ENCODE data around the gene BLCAP. TPM values are rescaled to one million over a fixed set of nuclear protein-coding genes. Genes with fewer than 3 reads are reported as not detected.
A peak's percentile ranks its signal among the peaks of the same experiment; 100 is the strongest.

The BLCAP gene, protein sequence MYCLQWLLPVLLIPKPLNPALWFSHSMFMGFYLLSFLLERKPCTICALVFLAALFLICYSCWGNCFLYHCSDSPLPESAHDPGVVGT
- total RNA-seq (2012; rRNA removed), result 17.7 and 23.3 TPM in 2 replicates
- polyA plus RNA-seq (2012; rRNA removed), result 65.6 and 67.3 TPM in 2 replicates
- polyA plus RNA-seq (2012; cell fraction: cytosol; rRNA removed), result 46.2 and 50.5 TPM in 2 replicates
- polyA plus RNA-seq (2012; cell fraction: nucleus; rRNA removed; ENCODE audit: low replicate concordance), result 35.5 and 80.8 TPM in 2 replicates
- Bru-seq, nascent RNA, result percentile 94 among the genes with signal in this experiment
- BruChase-seq, experiment 1, labeled RNA remaining after a 6-hour chase, result percentile 97 among the genes with signal in this experiment
- percentile 99 among the genes with signal in this experiment for BruChase-seq, experiment 2, labeled RNA remaining after a 2-hour chase
- long read RNA-seq, full-length matches to known transcripts, result 109 of 138 reads
- long read RNA-seq, partial matches to known transcripts, result 0 of 138 reads
- long read RNA-seq, other reads (novel, unspliced or antisense), result 29 of 138 reads

DNA sequence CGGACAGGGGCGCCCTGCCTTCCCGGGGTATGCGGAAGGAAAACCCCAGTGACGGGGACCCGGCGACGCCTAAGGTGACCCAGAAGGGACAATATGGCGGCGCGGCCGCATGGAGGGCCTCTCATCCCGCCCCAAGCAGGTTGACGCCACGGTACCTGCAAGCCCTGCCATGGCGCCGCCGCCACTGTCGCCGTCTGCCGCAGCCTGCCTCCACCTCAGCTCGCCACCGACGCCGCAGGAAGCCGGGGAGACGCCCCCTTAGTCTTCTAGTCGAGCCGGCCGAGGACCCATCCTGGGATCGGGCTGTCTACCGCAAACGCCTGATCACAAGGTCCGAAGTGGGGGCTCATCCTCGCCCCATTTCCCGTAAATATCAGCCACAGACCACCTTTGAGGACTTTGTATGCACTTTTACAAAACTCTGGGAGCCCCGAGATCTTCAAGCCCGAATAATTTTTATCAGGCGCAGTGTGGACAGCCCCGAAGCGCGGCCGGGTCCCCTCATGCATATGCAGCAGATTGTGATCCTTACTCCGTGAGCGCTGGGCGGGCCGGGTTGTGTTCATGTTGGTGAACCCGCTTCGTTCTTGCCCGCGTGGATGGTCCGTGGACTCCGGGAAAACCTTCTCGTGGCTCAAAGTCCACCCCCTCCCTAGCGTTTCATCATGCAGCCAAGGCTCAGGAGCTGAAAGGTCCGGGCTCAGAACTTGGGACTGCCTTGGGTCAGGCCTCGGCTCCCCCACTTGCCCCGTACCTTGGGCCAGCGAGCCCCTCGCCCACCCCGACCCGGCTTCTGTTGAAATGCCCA, at the start of gene BLCAP:
Gene BLCAP, minus strand, starts transcription at position 239 of the 808 bp plus-strand sequence. CDS start 8,702 bp downstream, outside the sequence.
- H3K9me1 ChIP-seq (ENCODE audit: insufficient read depth, low read length), result peaks cover 19% of the 10 kb centered on the region
- ChIA-PET CTCF (no interaction called here), POLR2A (ENCODE audit: unreplicated experiment) (no interaction called here)
- intact Hi-C loops (cut with micrococcal nuclease) (loop anchor here (2.0 to 5.0 kb wide), 2 partner anchors 121 to 143 kb away; no protein-coding TSS in a partner anchor), dilution Hi-C loops (cut with HindIII; ENCODE audit: low sequenced_read_pairs, unreplicated experiment) (no loop called here), in situ Hi-C loops (cut with MboI; ENCODE audit: low sequenced_read_pairs) (loop anchor here (5.0 kb wide), 1 partner anchor 136 kb away; no protein-coding TSS in a partner anchor)
- peaks cover 41% of the 10 kb centered on the region for H4K20me1 ChIP-seq (ENCODE audit: insufficient read depth, low read length)
- H2BK15ac ChIP-seq (ENCODE audit: low read depth, low read length), result peak within 1 kb of the TSS; percentile 96
- H2AK5ac ChIP-seq (ENCODE audit: low read depth, low read length), result peak within 1 kb of the TSS; percentile 86
- no peaks in the 10 kb centered on the region for H3K9me3 ChIP-seq (ENCODE audit: control insufficient read depth, insufficient read depth, low read length)
- peaks cover 11% of the 10 kb centered on the region for H3K4me1 ChIP-seq (ENCODE audit: control insufficient read depth, insufficient read depth, low read length)
- WGBS, 2 experiments (ENCODE audit: extremely low coverage in 2 of 2, insufficient read length in 1 of 2), result 1% methylated on average over 26 of the region's 62 CpGs; no CpG with 5 or more reads in 1 of the 2 experiments
- H4K5ac ChIP-seq (ENCODE audit: low read depth, low read length), result peak within 1 kb of the TSS; percentile 88
- H3K4me3 ChIP-seq (ENCODE audit: insufficient read depth, low read depth, low read length), result peak within 1 kb of the TSS; percentile 80
- peak; percentile 91 for ATAC-seq (ENCODE audit: low read depth)
- peak within 1 kb of the TSS; percentile 99 for H3K56ac ChIP-seq (ENCODE audit: extremely low read depth, insufficient read depth, low read length)
- H2BK5ac ChIP-seq (ENCODE audit: low read depth, low read length, poor library complexity, severe bottlenecking), result peak within 1 kb of the TSS; percentile 90
- no peaks in the 10 kb centered on the region; the same call in 1 of the 2 replicates for H3K36me3 ChIP-seq (ENCODE audit: control insufficient read depth, insufficient read depth, low read length)
- H3K23ac ChIP-seq (ENCODE audit: low read depth, low read length), result peak within 1 kb of the TSS; percentile 96
- H4K8ac ChIP-seq (ENCODE audit: low read depth in 2 of 2, low read length in 2 of 2), result peak within 1 kb of the TSS; percentile 94 to 97
- H4K91ac ChIP-seq (ENCODE audit: insufficient read depth, low read depth, low read length), result peak within 1 kb of the TSS; percentile 99
- H3K4me2 ChIP-seq (ENCODE audit: low read depth, low read length), result peak within 1 kb of the TSS; percentile 92
- H3K9ac ChIP-seq (ENCODE audit: low read depth, low read length), result peak within 1 kb of the TSS; percentile 92
- peak within 1 kb of the TSS; percentile 96 for H2AFZ ChIP-seq (replicated peaks; ENCODE audit: low read length, poor library complexity)
- H3K27ac ChIP-seq (ENCODE audit: insufficient read depth, low read length), result peak within 1 kb of the TSS; percentile 87
- H2BK20ac ChIP-seq (ENCODE audit: low read depth, low read length), result peak within 1 kb of the TSS; percentile 95
- peak within 1 kb of the TSS; percentile 73 for H3K18ac ChIP-seq (ENCODE audit: low read depth, low read length)
- H3K14ac ChIP-seq (replicated peaks; ENCODE audit: low read depth, low read length), result peak within 1 kb of the TSS; percentile 99
- DNase-seq, result peak; percentile 78
- H2BK120ac ChIP-seq (ENCODE audit: low read depth, low read length), result peak within 1 kb of the TSS; percentile 98
- BruUV-seq (replicated peaks), result no TSS peak
- H2AK9ac ChIP-seq (replicated peaks; ENCODE audit: low read depth, low read length, poor library complexity), result peak within 1 kb of the TSS; percentile 99
- no peaks in the 10 kb centered on the region for H3K27me3 ChIP-seq (ENCODE audit: control insufficient read depth, insufficient read depth, low read length)
- peaks cover 19 to 57% of the 10 kb centered on the region in 2 experiments for H3K79me1 ChIP-seq (ENCODE audit: low read depth in 1 of 2, low read length in 2 of 2)
- H3K4ac ChIP-seq (ENCODE audit: low read depth, low read length), result peak within 1 kb of the TSS; percentile 97
- TF ChIP-seq RAD21 (IDR thresholded peaks at IDR 0.05; ENCODE audit: low read length) (no peak), MXI1 (IDR thresholded peaks at IDR 0.05; ENCODE audit: borderline replicate concordance, low read depth, low read length) (peak; percentile 70), NFE2L2 (IDR thresholded peaks at IDR 0.05; ENCODE audit: low read depth, low read length) (0 out of 2 replicates have a peak, but pooled peaks have one; percentile 21), SMC3 (IDR thresholded peaks at IDR 0.05; ENCODE audit: low read depth, low read length) (no peak), CEBPB (IDR thresholded peaks at IDR 0.05; ENCODE audit: low read depth, low read length) (no peak), USF2 (IDR thresholded peaks at IDR 0.05; ENCODE audit: low read depth, low read length) (no peak), CHD1 (IDR thresholded peaks at IDR 0.05; ENCODE audit: low read depth, low read length) (no peak), BHLHE40 (IDR thresholded peaks at IDR 0.05; ENCODE audit: low read depth, low read length) (no peak), MAFK (IDR thresholded peaks at IDR 0.05; ENCODE audit: low read depth, low read length) (peak; percentile 70), MAZ (IDR thresholded peaks at IDR 0.05; ENCODE audit: borderline replicate concordance, low read depth, low read length) (no peak), POLR2A (IDR thresholded peaks at IDR 0.05; ENCODE audit: low read depth, low read length) (peak; percentile 72), FOS (IDR thresholded peaks at IDR 0.05; ENCODE audit: low read depth, low read length) (no peak), RFX5 (IDR thresholded peaks at IDR 0.05; ENCODE audit: low read depth, low read length) (no peak)
- TF ChIP-seq, protein P1, sequence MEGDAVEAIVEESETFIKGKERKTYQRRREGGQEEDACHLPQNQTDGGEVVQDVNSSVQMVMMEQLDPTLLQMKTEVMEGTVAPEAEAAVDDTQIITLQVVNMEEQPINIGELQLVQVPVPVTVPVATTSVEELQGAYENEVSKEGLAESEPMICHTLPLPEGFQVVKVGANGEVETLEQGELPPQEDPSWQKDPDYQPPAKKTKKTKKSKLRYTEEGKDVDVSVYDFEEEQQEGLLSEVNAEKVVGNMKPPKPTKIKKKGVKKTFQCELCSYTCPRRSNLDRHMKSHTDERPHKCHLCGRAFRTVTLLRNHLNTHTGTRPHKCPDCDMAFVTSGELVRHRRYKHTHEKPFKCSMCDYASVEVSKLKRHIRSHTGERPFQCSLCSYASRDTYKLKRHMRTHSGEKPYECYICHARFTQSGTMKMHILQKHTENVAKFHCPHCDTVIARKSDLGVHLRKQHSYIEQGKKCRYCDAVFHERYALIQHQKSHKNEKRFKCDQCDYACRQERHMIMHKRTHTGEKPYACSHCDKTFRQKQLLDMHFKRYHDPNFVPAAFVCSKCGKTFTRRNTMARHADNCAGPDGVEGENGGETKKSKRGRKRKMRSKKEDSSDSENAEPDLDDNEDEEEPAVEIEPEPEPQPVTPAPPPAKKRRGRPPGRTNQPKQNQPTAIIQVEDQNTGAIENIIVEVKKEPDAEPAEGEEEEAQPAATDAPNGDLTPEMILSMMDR (conservative IDR thresholded peaks at IDR 0.05; ENCODE audit: low read depth, low read length), result no peak
